Activated T-helper 1 cell treated with anti-CD3 and anti-CD28 coated beads, Interleukin-12 subunit alpha, Interleukin-12 subunit beta, Interleukin-2, Interleukin-4 antibody, amounts not matched to agents 30 ng/mL and 10 ng/mL and 1 ng/mL, durations not matched to agents 14 hours and 24 hours and 36 hours (primary cell): Measurements from ENCODE around the gene TCEA2. TPM values are rescaled to one million over a fixed set of nuclear protein-coding genes. Genes with fewer than 3 reads are reported as not detected.

Experiments
- total RNA-seq: library from RNA; stranded (reverse); gene quantifications from 2 replicates; pipeline ENCODE4 v1.2.3, GENCODE V29; 2022

TCEA2 gene
- total RNA-seq, 1 donor from 2014 or later = 33.8 TPM

Other genes with a start within 250 kb of the TCEA2 start
- 1.1 and 1.2 TPM in 2 replicates for gene ZBTB46, start 231.9 kb upstream of the TCEA2 start, total RNA-seq
- gene ABHD16B, start 201.7 kb upstream of the TCEA2 start, total RNA-seq = not detected in 2 replicates
- gene TPD52L2, start 197.9 kb upstream of the TCEA2 start, total RNA-seq = 65.9 and 73.2 TPM in 2 replicates
- gene DNAJC5, start 168.1 kb upstream of the TCEA2 start, total RNA-seq = 47.5 and 48.2 TPM in 2 replicates
- gene UCKL1, start 106.8 kb upstream of the TCEA2 start, total RNA-seq = 48.7 and 49.3 TPM in 2 replicates
- gene ZNF512B, start 93.3 kb upstream of the TCEA2 start, total RNA-seq = 28.0 and 28.3 TPM in 2 replicates
- 29.4 and 34.9 TPM in 2 replicates for gene SAMD10, start 83.6 kb upstream of the TCEA2 start, total RNA-seq
- 82.3 and 83.6 TPM in 2 replicates for gene PRPF6, start 82.1 kb upstream of the TCEA2 start, total RNA-seq
- 5.4 and 6.1 TPM in 2 replicates for gene C20orf204, start 27.0 kb upstream of the TCEA2 start, total RNA-seq
- gene SOX18, start 13.6 kb upstream of the TCEA2 start, total RNA-seq = 1.3 TPM in 2 replicates
- 54.7 and 55.9 TPM in 2 replicates for gene RGS19, start 16.3 kb downstream of the TCEA2 start, total RNA-seq
- 0.16 and 0.20 TPM in 2 replicates for gene OPRL1, start 16.9 kb downstream of the TCEA2 start, total RNA-seq
- gene LKAAEAR1, start 21.2 kb downstream of the TCEA2 start, total RNA-seq = 0.31 and 0.39 TPM in 2 replicates
- not detected in 2 replicates for gene NPBWR2, start 44.4 kb downstream of the TCEA2 start, total RNA-seq
- not detected in 2 replicates for gene MYT1, start 101.3 kb downstream of the TCEA2 start, total RNA-seq
- 32.2 and 39.5 TPM in 2 replicates for gene PCMTD2, start 192.6 kb downstream of the TCEA2 start, total RNA-seq